PC-9 (cell line): ENCODE data around the gene DMXL1.

Source experiments
- EZH2 ChIP-seq: fragments of 200-600 bp; sonication (generic); IDR thresholded peaks from 2 replicates; pipeline ENCODE4 v1.8.0; 2017; ENCODE audit warnings: antibody characterized with exemption, low read depth
- TF ChIP-seq, protein P1 (sequence below): fragments of 200-600 bp; sonication (generic); conservative IDR thresholded peaks from 2 replicates; pipeline ENCODE4 v1.6.1; 2017; ENCODE audit warnings: mixed run types, antibody characterized with exemption, mild to moderate bottlenecking, moderate library complexity

DNA sequence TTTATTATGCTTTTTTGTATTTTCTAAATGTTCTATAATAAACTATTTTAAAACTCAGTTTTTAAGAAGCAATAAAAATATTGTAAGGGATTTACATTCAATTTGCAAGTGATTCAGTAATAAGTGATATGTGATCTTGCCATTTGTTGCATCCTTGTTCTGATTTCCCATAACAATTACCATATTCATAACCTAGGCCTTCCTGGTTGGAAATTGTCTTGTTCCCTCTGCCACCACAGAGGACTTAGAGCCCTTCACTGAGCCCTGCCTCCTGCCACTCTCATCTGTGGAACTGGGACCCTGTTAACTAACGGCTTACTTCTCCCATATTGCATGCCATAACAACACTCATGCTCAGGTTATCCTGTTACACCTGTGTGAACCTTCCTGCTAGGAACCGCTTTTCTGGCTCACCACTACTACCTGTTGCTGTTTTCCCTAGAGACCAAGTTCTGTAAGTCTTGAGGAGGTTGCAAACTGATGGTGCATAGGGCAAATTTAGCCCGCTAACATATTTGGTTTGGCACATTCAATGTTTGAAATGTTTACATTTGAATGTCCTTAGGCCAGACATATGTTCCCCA is 49.6 kb upstream of the DMXL1 start:
- TF ChIP-seq, protein P1, sequence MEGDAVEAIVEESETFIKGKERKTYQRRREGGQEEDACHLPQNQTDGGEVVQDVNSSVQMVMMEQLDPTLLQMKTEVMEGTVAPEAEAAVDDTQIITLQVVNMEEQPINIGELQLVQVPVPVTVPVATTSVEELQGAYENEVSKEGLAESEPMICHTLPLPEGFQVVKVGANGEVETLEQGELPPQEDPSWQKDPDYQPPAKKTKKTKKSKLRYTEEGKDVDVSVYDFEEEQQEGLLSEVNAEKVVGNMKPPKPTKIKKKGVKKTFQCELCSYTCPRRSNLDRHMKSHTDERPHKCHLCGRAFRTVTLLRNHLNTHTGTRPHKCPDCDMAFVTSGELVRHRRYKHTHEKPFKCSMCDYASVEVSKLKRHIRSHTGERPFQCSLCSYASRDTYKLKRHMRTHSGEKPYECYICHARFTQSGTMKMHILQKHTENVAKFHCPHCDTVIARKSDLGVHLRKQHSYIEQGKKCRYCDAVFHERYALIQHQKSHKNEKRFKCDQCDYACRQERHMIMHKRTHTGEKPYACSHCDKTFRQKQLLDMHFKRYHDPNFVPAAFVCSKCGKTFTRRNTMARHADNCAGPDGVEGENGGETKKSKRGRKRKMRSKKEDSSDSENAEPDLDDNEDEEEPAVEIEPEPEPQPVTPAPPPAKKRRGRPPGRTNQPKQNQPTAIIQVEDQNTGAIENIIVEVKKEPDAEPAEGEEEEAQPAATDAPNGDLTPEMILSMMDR: no peak
- TF ChIP-seq EZH2: no peak
